HG03039 (cell line): ENCODE data around the gene ETV7.
"Not testable (repeated sequence)": the region's sequence is repeated elsewhere in the genome, so short reads cannot be mapped to it uniquely, and the experiment has no call there.

Experiments used
- ATAC-seq: cut with Tn5 transposase; IDR thresholded peaks from one replicate; pipeline ENCODE4 v1.9.1; 2021; ENCODE audit warnings: mild to moderate bottlenecking, moderate library complexity; ENCODE audit not compliant: unreplicated experiment

Gene ETV7

GRCh38 chr6:36387440-36388303, at the start of gene ETV7:
TSS of gene ETV7 (minus strand) at chr6:36387669. CDS start at chr6:36387541, 128 bp downstream.
- no peak for ATAC-seq

- no peak for ATAC-seq
Observed at GRCh38 chr6:36436466-36436865, 49.0 kb upstream of the ETV7 start.

GRCh38 chr6:36432151-36432671, 44.7 kb upstream of the ETV7 start:
- no peak for ATAC-seq

- no peak for ATAC-seq
Observed at GRCh38 chr6:36431197-36431596, 43.7 kb upstream of the ETV7 start.

GRCh38 chr6:36430351-36430750, 42.9 kb upstream of the ETV7 start:
- ATAC-seq = no peak

GRCh38 chr6:36428911-36429310, 41.4 kb upstream of the ETV7 start:
- no peak for ATAC-seq

- no peak for ATAC-seq
Observed at GRCh38 chr6:36426622-36427021, 39.2 kb upstream of the ETV7 start.

- peak; percentile 88 for ATAC-seq
Observed at GRCh38 chr6:36423101-36423824, 35.8 kb upstream of the ETV7 start.

GRCh38 chr6:36422714-36423100, 35.2 kb upstream of the ETV7 start:
- ATAC-seq = peak; percentile 12

GRCh38 chr6:36419310-36419709, 31.8 kb upstream of the ETV7 start:
- no peak for ATAC-seq

- no peak for ATAC-seq
Observed at GRCh38 chr6:36418558-36418957, 31.1 kb upstream of the ETV7 start.

GRCh38 chr6:36414481-36414880, 27.0 kb upstream of the ETV7 start:
- ATAC-seq = no peak

- no peak for ATAC-seq
Observed at GRCh38 chr6:36413489-36414480, 26.3 kb upstream of the ETV7 start.

- ATAC-seq = not testable (repeated sequence)
Observed at GRCh38 chr6:36409718-36410117, 22.2 kb upstream of the ETV7 start.

GRCh38 chr6:36404164-36404563, 16.7 kb upstream of the ETV7 start:
- no peak for ATAC-seq

- ATAC-seq = no peak
Observed at GRCh38 chr6:36402481-36402880, 15.0 kb upstream of the ETV7 start.

GRCh38 chr6:36399970-36400369, 12.5 kb upstream of the ETV7 start:
- ATAC-seq = no peak

- no peak for ATAC-seq
Observed at GRCh38 chr6:36392621-36393020, 5.2 kb upstream of the ETV7 start.

- no peak for ATAC-seq
Observed at GRCh38 chr6:36389353-36389752, 1.9 kb upstream of the ETV7 start.

- no peak for ATAC-seq
Observed at GRCh38 chr6:36386495-36387439, 702 bp downstream of the ETV7 start.
